Astrocyte (in vitro differentiated cells and primary cell): ENCODE measurements around the gene PRX. TPM values are rescaled to one million over a fixed set of nuclear protein-coding genes. Genes with fewer than 3 reads are reported as not detected.

Experiments
- DNase-seq: peaks from one replicate; pipeline ENCODE4 v3.0.0-alpha.2; 2010; ENCODE audit warnings: low read depth
- FAIRE-seq: peaks from 2 replicates; lab custom pipeline; 2011; peaks lifted over from hg19 to GRCh38; lab: Jason Lieb, UNC
- H2AFZ ChIP-seq: 2 replicates; pipeline ENCODE4 v1.6.0; 2012; ENCODE audit warnings: low read depth, low read length, inconsistent platforms
- H3K27ac ChIP-seq: 2 replicates; pipeline ENCODE4 v1.5.1; 2011; ENCODE audit warnings: low read depth, low read length, inconsistent platforms
- H3K27me3 ChIP-seq: 2 replicates; pipeline ENCODE4 v1.6.0; 2011; ENCODE audit warnings: low read length, inconsistent platforms; ENCODE audit not compliant: insufficient read depth
- H3K36me3 ChIP-seq: 2 replicates; pipeline ENCODE4 v1.5.1; 2011; ENCODE audit warnings: low read length, inconsistent platforms; ENCODE audit not compliant: insufficient read depth
- H3K4me1 ChIP-seq: 2 replicates; pipeline ENCODE4 v1.5.1; 2011; ENCODE audit warnings: low read length, inconsistent platforms; ENCODE audit not compliant: insufficient read depth
- H3K4me2 ChIP-seq: 2 replicates; pipeline ENCODE4 v1.6.0; 2012; ENCODE audit warnings: low read length, inconsistent platforms
- H3K4me3 ChIP-seq: 2 replicates; pipeline ENCODE4 v1.5.1; 2011; ENCODE audit warnings: low read depth, mild to moderate bottlenecking, low read length, inconsistent platforms; ENCODE audit not compliant: insufficient read depth
- H3K79me2 ChIP-seq: 2 replicates; pipeline ENCODE4 v1.6.0; 2012; ENCODE audit warnings: mild to moderate bottlenecking, low read length, inconsistent platforms; ENCODE audit not compliant: insufficient read depth
- H3K9ac ChIP-seq: 2 replicates; pipeline ENCODE4 v1.6.0; 2012; ENCODE audit warnings: mild to moderate bottlenecking, low read length, inconsistent platforms
- H3K9me3 ChIP-seq: 2 replicates; pipeline ENCODE4 v1.5.1; 2012; ENCODE audit warnings: low read depth, mild to moderate bottlenecking, low read length, inconsistent platforms; ENCODE audit not compliant: insufficient read depth
- H4K20me1 ChIP-seq: 2 replicates; pipeline ENCODE4 v1.6.0; 2012; ENCODE audit warnings: low read length, inconsistent platforms; ENCODE audit not compliant: insufficient read depth
- H3K27ac Mint-ChIP-seq: one replicate; pipeline ENCODE4 v1.8.0; 2021; ENCODE audit warnings: mild to moderate bottlenecking, mixed read lengths; ENCODE audit not compliant: unreplicated experiment
- H3K27me3 Mint-ChIP-seq: one replicate; pipeline ENCODE4 v1.8.0; 2021; ENCODE audit warnings: low read depth, mixed read lengths; ENCODE audit not compliant: unreplicated experiment
- H3K36me3 Mint-ChIP-seq: one replicate; pipeline ENCODE4 v1.8.0; 2021; ENCODE audit warnings: low read depth, mixed read lengths; ENCODE audit not compliant: unreplicated experiment
- H3K4me1 Mint-ChIP-seq: one replicate; pipeline ENCODE4 v1.8.0; 2021; ENCODE audit warnings: low read depth, mixed read lengths; ENCODE audit not compliant: unreplicated experiment
- H3K4me3 Mint-ChIP-seq: one replicate; pipeline ENCODE4 v1.8.0; 2021; ENCODE audit warnings: mild to moderate bottlenecking, moderate library complexity, mixed read lengths; ENCODE audit not compliant: unreplicated experiment
- H3K9me3 Mint-ChIP-seq: one replicate; pipeline ENCODE4 v1.8.0; 2021; ENCODE audit warnings: mild to moderate bottlenecking, mixed read lengths; ENCODE audit not compliant: unreplicated experiment
- CTCF ChIP-seq: IDR thresholded peaks from 2 replicates; pipeline ENCODE4 v1.5.1; 2011; ENCODE audit warnings: low read depth, mild to moderate bottlenecking, inconsistent platforms, low read length, moderate library complexity; ENCODE audit not compliant: insufficient read depth
- EZH2 ChIP-seq: IDR thresholded peaks from 2 replicates; pipeline ENCODE4 v1.6.1; 2012; ENCODE audit warnings: mild to moderate bottlenecking, low read length, inconsistent platforms; ENCODE audit not compliant: insufficient read depth
- total RNA-seq: library from RNA; stranded (reverse); gene quantifications from 2 replicates; pipeline ENCODE4 v1.2.1, GENCODE V29; 2021

Gene PRX
- total RNA-seq, 1 donor from 2014 or later, result 1.5 TPM

GRCh38 chr19:40400559-40400958 lies 12.6 kb downstream of the PRX start:
- H3K9ac ChIP-seq, result no peak overlapping the region
- no peak overlapping the region for H3K4me3 ChIP-seq
- FAIRE-seq (no peak), DNase-seq (no peak)
- no peaks in the 10 kb centered on the region for H3K79me2 ChIP-seq
- no peaks in the 10 kb centered on the region for H3K9me3 ChIP-seq
- Mint-ChIP-seq H3K27me3 (peaks cover 27% of the 10 kb centered on the region), H3K4me3 (no peak overlapping the region), H3K9me3 (no peaks in the 10 kb centered on the region), H3K36me3 (peaks cover 4% of the 10 kb centered on the region), H3K4me1 (no peaks in the 10 kb centered on the region), H3K27ac (no peak overlapping the region)
- H4K20me1 ChIP-seq, result no peaks in the 10 kb centered on the region
- no peaks in the 10 kb centered on the region for H3K36me3 ChIP-seq
- no peak overlapping the region for H3K27ac ChIP-seq
- no peaks in the 10 kb centered on the region for H3K4me1 ChIP-seq
- no peak overlapping the region for H3K4me2 ChIP-seq
- TF ChIP-seq CTCF (no peak), EZH2 (no peak)
- no peak overlapping the region for H2AFZ ChIP-seq
- H3K27me3 ChIP-seq, result no peaks in the 10 kb centered on the region

GRCh38 chr19:40398417-40399131 lies 14.6 kb downstream of the PRX start:
- Histone ChIP-seq H2AFZ (peak overlapping the region; percentile 64), H3K4me2 (peak overlapping the region; percentile 65), H3K36me3 (no peaks in the 10 kb centered on the region), H3K9ac (no peak overlapping the region), H4K20me1 (no peaks in the 10 kb centered on the region), H3K4me3 (no peak overlapping the region), H3K9me3 (no peaks in the 10 kb centered on the region), H3K4me1 (no peaks in the 10 kb centered on the region), H3K79me2 (no peaks in the 10 kb centered on the region), H3K27me3 (no peaks in the 10 kb centered on the region), H3K27ac (no peak overlapping the region)
- DNase-seq (peak; percentile 28), FAIRE-seq (no peak)
- no peaks in the 10 kb centered on the region for H3K9me3 Mint-ChIP-seq
- no peak for TF ChIP-seq EZH2
- TF ChIP-seq CTCF, result no peak
- H3K4me1 Mint-ChIP-seq, result no peaks in the 10 kb centered on the region
- H3K27me3 Mint-ChIP-seq, result peaks cover 27% of the 10 kb centered on the region
- no peak overlapping the region for H3K27ac Mint-ChIP-seq
- no peak overlapping the region for H3K4me3 Mint-ChIP-seq
- H3K36me3 Mint-ChIP-seq, result peaks cover 4% of the 10 kb centered on the region

GRCh38 chr19:40397568-40397906 lies 15.6 kb downstream of the PRX start:
- H4K20me1 ChIP-seq, result no peaks in the 10 kb centered on the region
- H3K4me3 ChIP-seq, result no peak overlapping the region
- no peaks in the 10 kb centered on the region for H3K36me3 ChIP-seq
- H3K27ac ChIP-seq, result no peak overlapping the region
- no peaks in the 10 kb centered on the region for H3K79me2 ChIP-seq
- no peak for TF ChIP-seq EZH2
- no peak for DNase-seq
- Mint-ChIP-seq H3K4me3 (no peak overlapping the region), H3K9me3 (no peaks in the 10 kb centered on the region), H3K27ac (no peak overlapping the region), H3K4me1 (no peaks in the 10 kb centered on the region), H3K36me3 (peaks cover 4% of the 10 kb centered on the region), H3K27me3 (peaks cover 30% of the 10 kb centered on the region)
- no peaks in the 10 kb centered on the region for H3K4me1 ChIP-seq
- no peak overlapping the region for H2AFZ ChIP-seq
- H3K4me2 ChIP-seq, result no peak overlapping the region
- no peaks in the 10 kb centered on the region for H3K9me3 ChIP-seq
- no peak overlapping the region for H3K9ac ChIP-seq
- H3K27me3 ChIP-seq, result no peaks in the 10 kb centered on the region
- no peak for FAIRE-seq
